Measurements from ENCODE around the gene ERGIC1.
"Not testable (repeated sequence)": the region's sequence is repeated elsewhere in the genome, so short reads cannot be mapped to it uniquely, and the experiment has no call there.

Gene ERGIC1

GRCh38 chr5:172860520-172861443 lies 26.7 kb downstream of the ERGIC1 start:
- no peak for FAIRE-seq
- no peak for DNase-seq (ENCODE audit: extremely low spot score, insufficient read length, low read depth)

GRCh38 chr5:172861461-172861860 lies 27.4 kb downstream of the ERGIC1 start:
- DNase-seq (ENCODE audit: extremely low spot score, insufficient read length, low read depth) (no peak), FAIRE-seq (no peak)

GRCh38 chr5:172862165-172862801 lies 28.2 kb downstream of the ERGIC1 start:
- DNase-seq (ENCODE audit: extremely low spot score, insufficient read length, low read depth) = no peak
- FAIRE-seq = no peak

- not testable (repeated sequence) for FAIRE-seq
Observed at GRCh38 chr5:172864171-172864570, 30.1 kb downstream of the ERGIC1 start.

DNA sequence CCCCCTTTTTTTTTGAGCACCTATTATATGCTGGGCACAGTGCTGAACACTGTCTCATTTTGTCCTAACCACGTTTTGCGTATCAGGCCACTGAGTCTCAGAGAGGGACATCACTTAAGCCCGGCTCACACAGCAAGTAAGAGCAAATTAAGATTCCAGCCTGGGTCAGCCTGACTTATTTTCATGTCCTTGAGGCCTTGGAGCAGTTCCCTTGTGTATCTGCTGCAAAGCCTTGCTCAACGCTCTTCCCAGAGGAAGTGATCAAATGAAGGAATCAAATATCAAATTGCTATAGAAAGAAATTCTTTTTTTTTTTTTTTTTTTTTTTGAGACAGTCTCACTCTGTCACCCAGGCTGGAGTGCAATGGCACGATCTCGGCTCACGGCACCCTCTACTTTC lies 30.7 kb downstream of the ERGIC1 start:
- FAIRE-seq = no peak

More at GRCh38 chr5:172864171-172864570, 30.1 kb downstream of the ERGIC1 start:
- not testable (repeated sequence) for DNase-seq (ENCODE audit: extremely low spot score, insufficient read length, low read depth)

DNA sequence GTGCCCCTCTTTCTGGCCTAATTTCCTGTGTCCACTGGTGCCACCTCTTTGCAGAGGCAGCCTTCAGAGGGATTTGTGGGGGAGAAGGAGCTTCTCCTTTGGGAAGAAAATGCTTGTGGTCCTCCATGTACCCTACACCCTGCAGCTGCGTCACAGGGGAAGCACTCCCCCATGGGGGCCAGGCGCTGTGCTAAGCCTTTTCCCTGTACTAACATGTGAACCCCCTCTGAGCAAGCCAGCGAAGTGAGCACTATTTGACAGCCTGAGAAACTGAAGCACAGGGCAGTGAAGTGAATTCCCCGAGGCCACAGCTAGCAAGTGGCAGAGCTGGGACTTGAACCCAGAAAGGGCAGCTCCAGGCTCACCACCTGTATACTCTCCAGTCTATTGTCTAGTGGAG lies 32.3 kb downstream of the ERGIC1 start:
- DNase-seq (ENCODE audit: extremely low spot score, insufficient read length, low read depth) (no peak), FAIRE-seq (no peak)

More for the DNA sequence above, 30.7 kb downstream of the ERGIC1 start:
- no peak for DNase-seq (ENCODE audit: extremely low spot score, insufficient read length, low read depth)

DNA sequence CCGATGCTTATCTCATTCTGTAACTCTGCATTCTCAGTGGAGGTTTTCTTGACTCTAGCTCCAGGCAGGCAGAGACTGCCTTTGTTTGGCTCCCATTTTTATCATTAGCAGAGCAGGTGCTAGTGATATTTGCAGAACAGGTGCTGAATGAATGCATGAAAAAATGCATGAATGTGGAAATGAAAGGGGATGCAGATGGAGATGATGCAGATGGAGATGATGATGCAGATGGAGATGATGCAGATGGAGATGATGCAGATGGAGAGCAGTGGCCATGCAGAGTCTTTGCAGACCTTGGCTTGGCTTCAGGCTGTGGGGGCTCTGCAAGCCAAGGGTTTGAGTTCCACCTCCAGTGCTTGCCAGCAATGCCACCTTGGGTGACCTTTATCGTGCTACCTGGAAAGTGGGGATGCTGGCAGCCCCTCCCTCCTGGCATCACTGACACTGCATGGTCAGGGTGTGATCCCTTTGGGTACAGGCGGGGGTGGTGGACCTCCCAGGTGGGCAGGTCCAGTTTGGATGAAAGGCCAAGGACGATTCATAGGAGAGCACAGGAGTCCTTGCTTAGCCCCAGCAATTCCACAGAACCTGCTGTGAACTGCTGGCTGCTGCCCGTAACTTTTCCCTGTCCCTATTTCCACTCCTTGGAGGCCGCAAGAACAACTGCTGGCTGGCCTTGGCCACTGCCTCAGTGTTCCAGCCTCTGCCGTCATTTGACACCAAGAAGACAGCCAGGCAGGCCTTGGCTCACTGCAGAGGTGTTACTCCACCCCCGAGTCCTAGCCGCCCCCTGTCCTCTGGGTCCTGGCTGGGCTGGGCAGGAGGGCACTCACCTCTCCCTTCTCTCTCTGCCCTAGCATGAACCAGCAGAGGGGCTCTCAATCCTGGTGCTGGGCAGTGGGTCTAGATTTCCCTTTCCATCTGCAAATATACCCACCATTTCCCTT lies 33.0 kb downstream of the ERGIC1 start:
- FAIRE-seq (no peak), DNase-seq (ENCODE audit: extremely low spot score, insufficient read length, low read depth) (no peak)

GRCh38 chr5:172867761-172868435 lies 33.8 kb downstream of the ERGIC1 start:
- DNase-seq (ENCODE audit: extremely low spot score, insufficient read length, low read depth) (no peak), FAIRE-seq (no peak)

GRCh38 chr5:172868436-172868923 lies 34.4 kb downstream of the ERGIC1 start:
- FAIRE-seq = no peak
- no peak for DNase-seq (ENCODE audit: extremely low spot score, insufficient read length, low read depth)

DNA sequence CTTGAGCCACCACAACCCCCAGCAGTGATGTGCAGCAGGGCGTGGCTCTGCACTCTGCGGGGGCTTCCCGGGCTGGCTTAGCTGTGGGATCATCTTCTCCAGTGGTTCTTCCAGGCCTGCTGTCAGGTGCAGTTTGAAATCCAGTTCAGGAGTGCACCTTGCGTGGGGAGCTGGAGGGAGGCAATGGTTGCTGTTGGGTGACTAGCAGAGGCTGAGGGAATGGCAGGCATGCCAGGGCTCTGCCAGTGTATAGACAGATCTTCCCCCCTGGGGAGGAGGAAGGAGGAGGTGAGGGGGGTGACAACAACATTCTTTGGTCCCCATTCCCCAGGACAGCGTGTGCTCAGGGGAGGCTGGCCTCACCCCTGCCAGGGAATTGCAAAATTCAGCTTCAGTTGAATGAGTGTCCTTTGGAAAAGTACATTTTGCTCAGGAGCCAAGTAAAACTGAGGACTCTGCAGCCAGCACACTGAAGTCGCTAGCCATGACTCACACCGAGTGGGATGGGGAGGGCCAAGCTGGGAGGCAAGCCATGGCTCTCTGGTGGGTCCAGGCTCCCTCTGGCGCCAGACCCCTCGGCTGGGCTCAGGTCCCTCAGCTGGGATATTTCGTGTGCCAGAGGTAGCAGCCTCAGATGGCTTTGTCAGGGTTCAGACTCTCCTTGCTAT lies 35.0 kb downstream of the ERGIC1 start:
- FAIRE-seq (no peak), DNase-seq (ENCODE audit: extremely low spot score, insufficient read length, low read depth) (no peak)

DNA sequence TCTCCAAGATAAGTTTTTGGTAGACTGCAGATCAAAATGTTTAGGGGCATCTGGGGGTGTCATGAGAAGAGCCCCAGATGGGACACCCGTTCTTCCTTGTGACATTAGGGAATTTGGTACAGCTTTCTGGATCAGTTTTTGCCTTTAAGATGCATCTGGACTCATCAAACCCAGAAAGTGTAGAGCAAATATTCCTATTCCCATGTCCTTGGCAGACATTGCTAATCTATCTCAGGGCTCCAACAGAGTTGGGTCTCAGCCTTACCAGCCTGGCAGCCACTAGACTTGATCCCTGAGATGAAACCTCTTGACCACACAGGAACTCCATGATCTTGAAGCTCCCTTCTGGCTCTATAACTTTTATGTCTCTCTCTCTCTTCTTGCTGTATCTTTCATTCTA lies 35.6 kb downstream of the ERGIC1 start:
- DNase-seq (ENCODE audit: extremely low spot score, insufficient read length, low read depth) (no peak), FAIRE-seq (no peak)

GRCh38 chr5:172870291-172870714 lies 36.3 kb downstream of the ERGIC1 start:
- FAIRE-seq (no peak), DNase-seq (ENCODE audit: extremely low spot score, insufficient read length, low read depth) (no peak)

GRCh38 chr5:172870715-172871461 lies 36.8 kb downstream of the ERGIC1 start:
- DNase-seq (ENCODE audit: extremely low spot score, insufficient read length, low read depth) = no peak
- no peak for FAIRE-seq

DNA sequence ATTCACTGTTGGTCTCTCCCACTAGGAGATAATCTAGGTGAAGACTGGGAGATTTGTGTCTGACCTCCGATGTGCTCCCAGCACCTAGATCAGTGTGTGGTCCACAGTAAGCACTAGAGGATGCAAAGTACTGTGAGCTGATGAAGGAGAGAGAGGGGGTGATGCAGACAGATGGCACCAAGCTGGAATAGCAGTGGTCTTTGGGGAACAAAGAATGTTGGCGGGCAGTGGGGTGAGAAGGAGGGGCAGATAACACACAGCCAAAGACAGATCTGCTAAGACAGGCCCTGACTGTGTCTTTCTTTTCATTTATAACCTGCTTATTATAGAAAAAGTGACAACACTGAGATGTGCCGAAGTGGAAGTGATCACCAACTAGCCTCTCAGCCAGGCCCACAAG lies 37.5 kb downstream of the ERGIC1 start:
- FAIRE-seq (no peak), DNase-seq (ENCODE audit: extremely low spot score, insufficient read length, low read depth) (no peak)

GRCh38 chr5:172871982-172872381 lies 37.9 kb downstream of the ERGIC1 start:
- FAIRE-seq = no peak
- DNase-seq (ENCODE audit: extremely low spot score, insufficient read length, low read depth) = no peak

- DNase-seq (ENCODE audit: extremely low spot score, insufficient read length, low read depth) (no peak), FAIRE-seq (no peak)
Observed at GRCh38 chr5:172872997-172873491, 39.0 kb downstream of the ERGIC1 start.

DNA sequence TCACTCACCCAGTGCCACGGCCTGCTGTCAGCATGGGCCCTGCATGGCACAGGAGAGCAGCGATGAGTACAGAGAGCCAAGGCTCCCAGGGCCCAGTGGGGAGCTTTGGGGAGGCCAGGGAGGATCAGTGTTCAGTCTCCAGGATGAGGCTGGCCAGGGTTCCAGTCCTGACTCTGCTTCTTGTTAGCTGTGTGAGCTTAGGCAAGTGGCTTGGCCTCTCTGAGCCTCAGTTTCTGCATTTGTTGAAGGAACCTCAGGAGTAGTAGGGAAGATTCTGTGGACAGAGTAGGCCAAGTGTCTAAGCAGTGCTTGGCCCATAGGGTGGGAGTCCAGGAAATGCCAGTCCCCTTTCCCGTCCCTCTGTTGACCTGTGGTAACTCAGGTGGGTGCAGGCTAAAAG lies 39.5 kb downstream of the ERGIC1 start:
- DNase-seq (ENCODE audit: extremely low spot score, insufficient read length, low read depth) (no peak), FAIRE-seq (no peak)
